Testis (tissue), 2 donors: ENCODE data around the gene TIAM2.

Experiments
- POLR2A ChIP-seq: fragments of 450-650 bp; IDR thresholded peaks from one replicate; pipeline ENCODE4 v1.6.1; 2017; ENCODE audit warnings: antibody characterized with exemption, mild to moderate bottlenecking, moderate library complexity
- TF ChIP-seq, protein P1 (sequence below), 3 experiments: fragments of 450-650 bp in 2 of 3; fragments of 200-600 bp in 1 of 3; sonication (generic) in 1 of 3; IDR thresholded peaks; one replicate each; pipeline ENCODE4 v1.5.1; 2016 to 2019; ENCODE audit warnings: antibody characterized with exemption in 3 of 3, mild to moderate bottlenecking in 2 of 3, moderate library complexity in 1 of 3

DNA sequence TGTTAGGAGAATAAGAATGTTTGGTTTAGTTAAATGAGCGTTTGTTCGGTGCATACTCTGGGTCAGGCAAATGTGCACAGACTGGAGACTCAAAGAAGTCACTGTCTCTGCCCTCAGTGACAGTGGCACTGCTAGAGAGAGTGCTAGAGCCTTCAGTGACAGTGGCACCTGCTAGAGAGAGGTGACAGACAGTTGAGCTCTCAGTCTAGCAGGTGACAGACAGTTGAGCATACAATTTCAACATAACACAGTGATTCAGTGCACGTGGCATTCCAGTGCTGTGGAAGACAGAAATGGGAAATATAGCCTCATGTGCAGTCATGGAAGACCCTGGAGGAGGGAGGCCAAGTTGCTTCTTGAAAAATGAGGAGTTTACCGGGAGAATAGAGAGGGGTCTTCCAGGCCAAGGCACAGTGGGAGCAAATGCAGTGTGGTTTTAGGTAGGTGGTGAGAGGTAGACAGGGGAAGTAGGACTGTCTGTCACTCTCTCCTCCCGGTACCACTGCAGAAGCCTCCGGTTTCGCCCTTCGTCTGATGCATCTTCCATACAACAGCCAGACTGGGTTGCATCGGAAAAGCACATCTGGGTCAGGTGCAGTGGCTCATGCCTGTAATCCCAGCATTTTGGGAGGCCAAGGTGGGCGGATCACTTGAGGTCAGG is 160.8 kb downstream of the TIAM2 start:
- TF ChIP-seq POLR2A, result no peak
- TF ChIP-seq, protein P1, sequence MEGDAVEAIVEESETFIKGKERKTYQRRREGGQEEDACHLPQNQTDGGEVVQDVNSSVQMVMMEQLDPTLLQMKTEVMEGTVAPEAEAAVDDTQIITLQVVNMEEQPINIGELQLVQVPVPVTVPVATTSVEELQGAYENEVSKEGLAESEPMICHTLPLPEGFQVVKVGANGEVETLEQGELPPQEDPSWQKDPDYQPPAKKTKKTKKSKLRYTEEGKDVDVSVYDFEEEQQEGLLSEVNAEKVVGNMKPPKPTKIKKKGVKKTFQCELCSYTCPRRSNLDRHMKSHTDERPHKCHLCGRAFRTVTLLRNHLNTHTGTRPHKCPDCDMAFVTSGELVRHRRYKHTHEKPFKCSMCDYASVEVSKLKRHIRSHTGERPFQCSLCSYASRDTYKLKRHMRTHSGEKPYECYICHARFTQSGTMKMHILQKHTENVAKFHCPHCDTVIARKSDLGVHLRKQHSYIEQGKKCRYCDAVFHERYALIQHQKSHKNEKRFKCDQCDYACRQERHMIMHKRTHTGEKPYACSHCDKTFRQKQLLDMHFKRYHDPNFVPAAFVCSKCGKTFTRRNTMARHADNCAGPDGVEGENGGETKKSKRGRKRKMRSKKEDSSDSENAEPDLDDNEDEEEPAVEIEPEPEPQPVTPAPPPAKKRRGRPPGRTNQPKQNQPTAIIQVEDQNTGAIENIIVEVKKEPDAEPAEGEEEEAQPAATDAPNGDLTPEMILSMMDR (IDR thresholded peaks at IDR 0.05), result no peak
